Smooth muscle cell (in vitro differentiated cells): ENCODE results near the gene YPEL4. TPM values are rescaled to one million over a fixed set of nuclear protein-coding genes. Genes with fewer than 3 reads are reported as not detected.
A peak's percentile ranks its signal among the peaks of the same experiment; 100 is the strongest.

Experiments used
- DNase-seq: peaks from one replicate; lab custom pipeline; 2025; ENCODE audit not compliant: unreplicated experiment; lab: John Stamatoyannopoulos, UW
- H2AFZ ChIP-seq: fragments of 200-600 bp; sonication (generic); 2 replicates; pipeline ENCODE4 v1.6.0; 2016; ENCODE audit warnings: antibody characterized with exemption, low read depth, mild to moderate bottlenecking
- H3F3A ChIP-seq: fragments of 200-600 bp; sonication (generic); 2 replicates; pipeline ENCODE4 v1.6.0; 2017; ENCODE audit warnings: antibody characterized with exemption, low read depth
- H3K27ac ChIP-seq: fragments of 200-600 bp; sonication (generic); 2 replicates; pipeline ENCODE4 v1.5.1; 2016; ENCODE audit warnings: low read depth, mild to moderate bottlenecking
- H3K27me3 ChIP-seq: fragments of 200-600 bp; sonication (generic); 2 replicates; pipeline ENCODE4 v1.6.1; 2016; ENCODE audit warnings: low read depth, mild to moderate bottlenecking
- H3K36me3 ChIP-seq: fragments of 200-600 bp; sonication (generic); 2 replicates; pipeline ENCODE4 v1.5.1; 2016; ENCODE audit warnings: low read depth
- H3K4me1 ChIP-seq: fragments of 200-600 bp; sonication (generic); 2 replicates; pipeline ENCODE4 v1.5.1; 2016; ENCODE audit warnings: low read depth
- H3K4me2 ChIP-seq: fragments of 200-600 bp; sonication (generic); 2 replicates; pipeline ENCODE4 v1.6.0; 2016; ENCODE audit warnings: mild to moderate bottlenecking
- H3K4me3 ChIP-seq: fragments of 200-600 bp; sonication (generic); 2 replicates; pipeline ENCODE4 v1.5.1; 2016; ENCODE audit warnings: mild to moderate bottlenecking
- H3K79me2 ChIP-seq: fragments of 200-600 bp; sonication (generic); 2 replicates; pipeline ENCODE4 v1.6.0; 2016; ENCODE audit warnings: low read depth, mild to moderate bottlenecking
- H3K9ac ChIP-seq: fragments of 200-600 bp; sonication (generic); 2 replicates; pipeline ENCODE4 v1.6.0; 2016; ENCODE audit warnings: low read depth
- H3K9me3 ChIP-seq: fragments of 200-600 bp; sonication (generic); replicated peaks from 2 replicates; pipeline ENCODE4 v1.5.1; 2016; ENCODE audit warnings: low read depth
- H4K20me1 ChIP-seq: fragments of 200-600 bp; sonication (generic); 2 replicates; pipeline ENCODE4 v1.6.0; 2016; ENCODE audit warnings: low read depth
- CTCF ChIP-seq: fragments of 200-600 bp; sonication (generic); IDR thresholded peaks from 2 replicates; pipeline ENCODE4 v1.5.1; 2017; ENCODE audit warnings: borderline replicate concordance, mild to moderate bottlenecking, antibody characterized with exemption; ENCODE audit not compliant: insufficient read depth, poor library complexity, severe bottlenecking
- WGBS: methylation state at CpG from one replicate; pipeline ENCODE4 v1.1.7; 2016; ENCODE audit warnings: low lambda C conversion rate; 5-methylcytosine and 5-hydroxymethylcytosine counted together
- polyA plus RNA-seq: library from polyadenylated mRNA; unstranded; fragments of >200 nt; fragmentation: Nextera tagmentation; extraction: Ambion mirVana; gene quantifications from 2 replicates; pipeline ENCODE4 v1.2.1, GENCODE V29; 2016
- total RNA-seq: library from RNA; depleted of rRNA; stranded (reverse); fragments of >200 nt; gene quantifications from 2 replicates; pipeline ENCODE4 v1.2.3, GENCODE V29; 2014

Gene YPEL4
- total and polyA plus RNA-seq, 2 experiments from 2014 or later: 2.0 to 2.5 TPM

GRCh38 chr11:57638005-57638781 is 11.5 kb downstream of the YPEL4 start:
- peak overlapping the region; percentile 95 for H3K9ac ChIP-seq
- peak; percentile 53 for DNase-seq
- no peak for TF ChIP-seq CTCF

GRCh38 chr11:57637626-57638004 is 12.1 kb downstream of the YPEL4 start:
- H3K27ac ChIP-seq: peak overlapping the region; percentile 3
- TF ChIP-seq CTCF: no peak
- peak overlapping the region; percentile 100 for H3K4me3 ChIP-seq
- H3K27me3 ChIP-seq: no peaks in the 10 kb centered on the region
- H3K4me2 ChIP-seq: peak overlapping the region; percentile 98
- no peaks in the 10 kb centered on the region for H3K36me3 ChIP-seq
- H3K9me3 ChIP-seq: no peaks in the 10 kb centered on the region
- H3K79me2 ChIP-seq: peaks cover 24% of the 10 kb centered on the region
- no peaks in the 10 kb centered on the region for H3F3A ChIP-seq
- H3K9ac ChIP-seq: peak overlapping the region; percentile 95
- peaks cover 29% of the 10 kb centered on the region for H3K4me1 ChIP-seq
- H4K20me1 ChIP-seq: peaks cover 35% of the 10 kb centered on the region
- peak overlapping the region; percentile 98 for H2AFZ ChIP-seq
- DNase-seq: no peak
- 8% methylated on average over 18 of the region's 18 CpGs for WGBS

More at GRCh38 chr11:57638005-57638781, 11.5 kb downstream of the YPEL4 start:
- Histone ChIP-seq H3K27ac (peak overlapping the region; percentile 77), H4K20me1 (peaks cover 41% of the 10 kb centered on the region), H3K27me3 (no peaks in the 10 kb centered on the region), H3K79me2 (peaks cover 24% of the 10 kb centered on the region), H3K4me3 (peak overlapping the region; percentile 100), H3K4me2 (peak overlapping the region; percentile 98), H3K36me3 (no peaks in the 10 kb centered on the region), H2AFZ (peak overlapping the region; percentile 98), H3F3A (peaks cover 2% of the 10 kb centered on the region), H3K9me3 (no peaks in the 10 kb centered on the region), H3K4me1 (peaks cover 29% of the 10 kb centered on the region)
- WGBS: under 1% methylated on average over 25 of the region's 47 CpGs

- TF ChIP-seq CTCF: no peak
- WGBS: 89% methylated on average over 8 of the region's 8 CpGs
- no peak overlapping the region for H3K27ac ChIP-seq
- peaks cover 12% of the 10 kb centered on the region for H4K20me1 ChIP-seq
- peaks cover 14% of the 10 kb centered on the region for H3K4me1 ChIP-seq
- H3K9ac ChIP-seq: no peak overlapping the region
- no peak overlapping the region for H3K4me3 ChIP-seq
- H2AFZ ChIP-seq: no peak overlapping the region
- no peaks in the 10 kb centered on the region for H3K36me3 ChIP-seq
- H3F3A ChIP-seq: no peaks in the 10 kb centered on the region
- H3K4me2 ChIP-seq: no peak overlapping the region
- H3K27me3 ChIP-seq: no peaks in the 10 kb centered on the region
- no peak for DNase-seq
- H3K9me3 ChIP-seq: no peaks in the 10 kb centered on the region
- H3K79me2 ChIP-seq: peaks cover 20% of the 10 kb centered on the region
These were observed 14.5 kb downstream of the YPEL4 start for GRCh38 chr11:57635246-57635645.

GRCh38 chr11:57634311-57634710 is 15.4 kb downstream of the YPEL4 start:
- Histone ChIP-seq H3K27ac (no peak overlapping the region), H3K4me3 (no peak overlapping the region), H4K20me1 (peaks cover 2% of the 10 kb centered on the region), H3F3A (no peaks in the 10 kb centered on the region), H3K4me1 (peaks cover 9% of the 10 kb centered on the region), H3K36me3 (no peaks in the 10 kb centered on the region), H3K27me3 (no peaks in the 10 kb centered on the region), H3K9me3 (no peaks in the 10 kb centered on the region), H2AFZ (no peak overlapping the region), H3K9ac (no peak overlapping the region), H3K79me2 (peaks cover 11% of the 10 kb centered on the region), H3K4me2 (no peak overlapping the region)
- no peak for TF ChIP-seq CTCF
- no peak for DNase-seq
